Activated naive CD4-positive, alpha-beta T cell treated with anti-CD3 and anti-CD28 coated beads, Interleukin-2, amount 50 U/mL, for 24 hours (primary cell): Measurements from ENCODE around the gene SNRK.

Experiments used
- H3K27ac Mint-ChIP-seq: one replicate; pipeline ENCODE4 v1.8.0; 2021; ENCODE audit warnings: mild to moderate bottlenecking, mixed read lengths
- H3K27me3 Mint-ChIP-seq: one replicate; pipeline ENCODE4 v1.8.0; 2021; ENCODE audit warnings: mixed read lengths
- H3K36me3 Mint-ChIP-seq: one replicate; pipeline ENCODE4 v1.8.0; 2021; ENCODE audit warnings: mixed read lengths
- H3K4me1 Mint-ChIP-seq: one replicate; pipeline ENCODE4 v1.8.0; 2021; ENCODE audit warnings: mixed read lengths
- H3K4me3 Mint-ChIP-seq: one replicate; pipeline ENCODE4 v1.8.0; 2021; ENCODE audit warnings: mild to moderate bottlenecking, mixed read lengths
- H3K9me3 Mint-ChIP-seq: one replicate; pipeline ENCODE4 v1.8.0; 2021; ENCODE audit warnings: mixed read lengths

Gene SNRK

GRCh38 chr3:43317461-43318316 is 31.3 kb downstream of the SNRK start:
- Mint-ChIP-seq H3K27me3 (no peaks in the 10 kb centered on the region), H3K4me3 (peak overlapping the region; percentile 12)

GRCh38 chr3:43319376-43319775 is 33.0 kb downstream of the SNRK start:
- peaks cover 24% of the 10 kb centered on the region for H3K36me3 Mint-ChIP-seq
- H3K4me1 Mint-ChIP-seq = peaks cover 95% of the 10 kb centered on the region
- H3K4me3 Mint-ChIP-seq = peak overlapping the region; percentile 60

More at GRCh38 chr3:43317461-43318316, 31.3 kb downstream of the SNRK start:
- H3K36me3 Mint-ChIP-seq = peaks cover 29% of the 10 kb centered on the region
- peaks cover 92% of the 10 kb centered on the region for H3K4me1 Mint-ChIP-seq
- H3K9me3 Mint-ChIP-seq = peaks cover 2% of the 10 kb centered on the region
- peak overlapping the region; percentile 89 for H3K27ac Mint-ChIP-seq

DNA sequence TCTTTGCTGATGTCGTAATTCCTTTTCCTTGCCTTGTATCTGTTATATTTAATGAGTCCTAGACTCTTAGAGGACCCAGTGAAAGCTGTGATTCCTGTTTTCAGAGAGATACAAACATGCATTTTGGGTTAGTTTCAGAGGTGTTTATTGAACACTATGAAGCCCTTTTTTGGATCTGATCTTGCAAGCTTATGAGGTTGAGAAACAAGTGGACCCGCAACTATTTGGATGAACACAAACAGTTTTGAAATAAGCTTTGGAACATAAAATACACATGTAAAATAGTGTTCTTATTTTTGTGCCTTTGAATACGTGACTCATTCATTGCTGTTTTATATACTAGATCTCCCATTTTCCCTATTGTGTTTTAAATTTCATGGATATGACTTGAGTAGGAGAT is 33.5 kb downstream of the SNRK start:
- H3K4me3 Mint-ChIP-seq = peak overlapping the region; percentile 60
- peaks cover 24% of the 10 kb centered on the region for H3K36me3 Mint-ChIP-seq
- H3K27me3 Mint-ChIP-seq = no peaks in the 10 kb centered on the region
- peaks cover 96% of the 10 kb centered on the region for H3K4me1 Mint-ChIP-seq
- peak overlapping the region; percentile 75 for H3K27ac Mint-ChIP-seq
- no peaks in the 10 kb centered on the region for H3K9me3 Mint-ChIP-seq

More at GRCh38 chr3:43319376-43319775, 33.0 kb downstream of the SNRK start:
- Mint-ChIP-seq H3K27me3 (no peaks in the 10 kb centered on the region), H3K27ac (peak overlapping the region; percentile 4), H3K9me3 (no peaks in the 10 kb centered on the region)

- H3K9me3 Mint-ChIP-seq = no peaks in the 10 kb centered on the region
- H3K27ac Mint-ChIP-seq = peak overlapping the region; percentile 75
- peaks cover 96% of the 10 kb centered on the region for H3K4me1 Mint-ChIP-seq
- no peaks in the 10 kb centered on the region for H3K27me3 Mint-ChIP-seq
- peaks cover 24% of the 10 kb centered on the region for H3K36me3 Mint-ChIP-seq
- peak overlapping the region; percentile 60 for H3K4me3 Mint-ChIP-seq
These were observed 33.9 kb downstream of the SNRK start for GRCh38 chr3:43320288-43320687.

DNA sequence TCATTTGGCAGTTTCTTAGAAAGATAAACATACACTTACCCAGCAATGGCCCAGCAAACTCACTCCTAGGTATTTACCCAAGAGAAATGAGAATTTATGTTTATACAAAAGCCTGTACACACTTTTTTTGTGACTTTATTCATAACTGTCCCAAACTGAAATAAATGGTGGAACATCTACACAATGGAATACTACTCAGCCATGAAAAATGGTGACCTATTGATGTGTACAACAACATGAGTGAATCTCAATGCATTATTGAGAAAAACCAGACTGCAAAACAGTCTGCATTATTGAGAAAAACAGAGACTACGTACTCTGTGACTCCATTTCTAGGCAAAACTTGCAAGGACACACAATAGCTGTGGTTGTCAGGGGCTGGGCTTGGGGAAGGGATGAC is 37.2 kb downstream of the SNRK start:
- H3K4me3 Mint-ChIP-seq = no peak overlapping the region
- no peaks in the 10 kb centered on the region for H3K9me3 Mint-ChIP-seq
- peaks cover 96% of the 10 kb centered on the region for H3K4me1 Mint-ChIP-seq
- H3K27ac Mint-ChIP-seq = no peak overlapping the region
- H3K27me3 Mint-ChIP-seq = no peaks in the 10 kb centered on the region
- peaks cover 21% of the 10 kb centered on the region for H3K36me3 Mint-ChIP-seq

GRCh38 chr3:43326891-43327581 is 40.7 kb downstream of the SNRK start:
- Mint-ChIP-seq H3K4me3 (peak overlapping the region; percentile 47), H3K9me3 (no peaks in the 10 kb centered on the region), H3K36me3 (peaks cover 7% of the 10 kb centered on the region), H3K4me1 (peaks cover 93% of the 10 kb centered on the region), H3K27me3 (no peaks in the 10 kb centered on the region), H3K27ac (peak overlapping the region; percentile 73)

- Mint-ChIP-seq H3K27me3 (no peaks in the 10 kb centered on the region), H3K9me3 (no peaks in the 10 kb centered on the region), H3K27ac (peak overlapping the region; percentile 73), H3K4me1 (peaks cover 93% of the 10 kb centered on the region), H3K4me3 (no peak overlapping the region), H3K36me3 (peaks cover 9% of the 10 kb centered on the region)
These were observed 41.2 kb downstream of the SNRK start for GRCh38 chr3:43327582-43327979.

DNA sequence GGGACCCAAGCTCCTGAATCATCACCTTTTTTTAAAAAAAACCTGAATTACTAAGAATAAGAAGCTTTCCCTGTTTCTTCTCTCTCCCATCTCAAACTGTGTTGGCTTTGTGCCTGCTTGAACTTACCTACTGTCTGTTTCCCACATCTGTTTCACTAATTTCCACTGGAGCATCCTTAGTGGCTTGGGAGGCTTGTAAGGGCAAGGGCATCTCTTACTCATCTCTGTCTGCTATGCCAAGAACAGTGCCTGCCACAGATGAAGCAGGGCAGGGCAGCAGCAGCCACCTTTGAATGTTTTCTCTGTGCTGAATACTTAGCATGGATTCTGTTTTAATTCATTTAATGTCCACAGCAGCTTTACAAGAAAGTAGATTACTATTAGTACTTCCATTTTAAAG is 42.3 kb downstream of the SNRK start:
- Mint-ChIP-seq H3K4me1 (peaks cover 88% of the 10 kb centered on the region), H3K4me3 (peak overlapping the region; percentile 38), H3K27me3 (no peaks in the 10 kb centered on the region), H3K27ac (peak overlapping the region; percentile 85), H3K9me3 (no peaks in the 10 kb centered on the region), H3K36me3 (peaks cover 14% of the 10 kb centered on the region)

DNA sequence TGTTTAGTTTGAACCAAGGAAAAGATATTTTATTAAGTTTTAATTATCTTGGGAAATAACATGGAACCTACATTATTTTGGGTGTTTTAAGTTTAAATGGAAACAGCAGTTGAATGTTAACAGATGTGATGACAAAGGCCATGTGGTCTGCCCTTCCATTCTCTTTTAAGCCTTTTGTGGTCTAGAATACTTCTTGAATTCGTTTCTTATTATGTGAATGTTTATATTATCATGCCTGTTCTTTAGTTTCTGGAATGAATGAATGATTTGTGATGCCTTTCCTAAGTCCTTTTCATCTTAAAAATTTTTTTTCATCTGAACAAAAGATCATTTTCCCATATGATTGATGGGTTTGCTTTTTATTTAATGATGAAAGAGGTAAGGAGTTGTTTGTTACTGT is 44.6 kb downstream of the SNRK start:
- Mint-ChIP-seq H3K36me3 (peaks cover 25% of the 10 kb centered on the region), H3K27me3 (no peaks in the 10 kb centered on the region), H3K4me1 (peaks cover 65% of the 10 kb centered on the region), H3K9me3 (no peaks in the 10 kb centered on the region), H3K4me3 (no peak overlapping the region), H3K27ac (peak overlapping the region; percentile 8)

- Mint-ChIP-seq H3K36me3 (peaks cover 28% of the 10 kb centered on the region), H3K27me3 (no peaks in the 10 kb centered on the region), H3K27ac (no peak overlapping the region), H3K9me3 (no peaks in the 10 kb centered on the region), H3K4me3 (no peak overlapping the region), H3K4me1 (peaks cover 61% of the 10 kb centered on the region)
These were observed 45.0 kb downstream of the SNRK start for GRCh38 chr3:43331381-43331780.

- Mint-ChIP-seq H3K4me3 (no peak overlapping the region), H3K27ac (no peak overlapping the region), H3K4me1 (peaks cover 29% of the 10 kb centered on the region), H3K9me3 (no peaks in the 10 kb centered on the region), H3K27me3 (no peaks in the 10 kb centered on the region), H3K36me3 (peaks cover 46% of the 10 kb centered on the region)
These were observed 48.6 kb downstream of the SNRK start for GRCh38 chr3:43334976-43335375.

- Mint-ChIP-seq H3K27ac (no peak overlapping the region), H3K4me3 (no peak overlapping the region), H3K27me3 (no peaks in the 10 kb centered on the region), H3K36me3 (peaks cover 49% of the 10 kb centered on the region), H3K9me3 (no peaks in the 10 kb centered on the region), H3K4me1 (peaks cover 25% of the 10 kb centered on the region)
These were observed 49.5 kb downstream of the SNRK start for GRCh38 chr3:43335799-43336198.

DNA sequence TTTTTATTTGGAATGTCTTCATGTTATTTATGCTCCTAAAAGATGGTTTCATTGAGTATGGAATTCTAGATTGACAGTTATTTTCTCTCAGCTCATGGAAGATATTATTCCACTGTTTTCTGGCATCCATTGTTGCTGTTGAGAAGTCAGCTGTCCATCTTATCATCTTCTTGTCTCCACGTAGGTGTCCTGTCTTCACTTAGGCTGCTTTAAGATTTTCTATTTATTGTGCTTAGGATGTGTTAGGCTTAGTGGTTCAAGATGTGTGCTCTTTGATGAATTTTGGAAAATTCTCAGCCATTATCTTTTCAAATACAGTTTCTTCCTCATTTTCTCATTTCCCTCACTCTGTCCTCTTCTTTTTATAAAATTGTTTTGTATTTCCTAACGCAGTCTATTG is 52.0 kb downstream of the SNRK start:
- Mint-ChIP-seq H3K27ac (no peak overlapping the region), H3K9me3 (no peaks in the 10 kb centered on the region), H3K4me3 (no peak overlapping the region), H3K27me3 (no peaks in the 10 kb centered on the region), H3K36me3 (peaks cover 43% of the 10 kb centered on the region), H3K4me1 (peaks cover 21% of the 10 kb centered on the region)

- no peaks in the 10 kb centered on the region for H3K27me3 Mint-ChIP-seq
- no peaks in the 10 kb centered on the region for H3K9me3 Mint-ChIP-seq
- H3K36me3 Mint-ChIP-seq = peaks cover 48% of the 10 kb centered on the region
- no peak overlapping the region for H3K4me3 Mint-ChIP-seq
- no peak overlapping the region for H3K27ac Mint-ChIP-seq
- peaks cover 42% of the 10 kb centered on the region for H3K4me1 Mint-ChIP-seq
These were observed 54.1 kb downstream of the SNRK start for GRCh38 chr3:43340403-43340802.

- Mint-ChIP-seq H3K36me3 (peaks cover 38% of the 10 kb centered on the region), H3K4me3 (no peak overlapping the region), H3K9me3 (no peaks in the 10 kb centered on the region), H3K27me3 (no peaks in the 10 kb centered on the region), H3K4me1 (peaks cover 56% of the 10 kb centered on the region), H3K27ac (no peak overlapping the region)
These were observed 55.4 kb downstream of the SNRK start for GRCh38 chr3:43341788-43342187.

DNA sequence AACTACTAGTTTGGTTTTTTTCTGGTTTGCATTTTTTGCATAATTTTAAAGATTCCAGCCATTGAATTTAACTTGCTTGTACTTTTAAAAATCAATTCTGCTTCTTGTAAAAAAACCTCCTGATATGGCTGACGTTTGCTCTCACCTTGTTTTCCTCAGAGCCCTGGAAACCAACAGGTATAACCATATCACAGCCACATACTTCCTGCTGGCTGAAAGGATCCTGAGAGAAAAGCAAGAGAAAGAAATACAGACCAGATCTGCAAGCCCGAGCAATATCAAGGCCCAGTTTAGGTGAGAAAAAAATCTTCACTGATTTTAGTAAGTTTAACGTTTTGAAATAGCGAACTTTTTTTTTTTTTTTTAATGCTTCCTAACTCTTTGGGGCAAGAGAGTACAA is 56.8 kb downstream of the SNRK start:
- H3K4me3 Mint-ChIP-seq = peak overlapping the region; percentile 64
- H3K36me3 Mint-ChIP-seq = peaks cover 44% of the 10 kb centered on the region
- H3K4me1 Mint-ChIP-seq = peaks cover 68% of the 10 kb centered on the region

More for the DNA sequence above, 56.8 kb downstream of the SNRK start:
- H3K27ac Mint-ChIP-seq = peak overlapping the region; percentile 68
- no peaks in the 10 kb centered on the region for H3K9me3 Mint-ChIP-seq
- H3K27me3 Mint-ChIP-seq = no peaks in the 10 kb centered on the region
